Activated T-helper 1 cell treated with Interleukin-2 at 50 U/mL for 16 hours (primary cell): ENCODE data around the gene EGFR.

Experiments used
- DNase-seq: peaks from one replicate; pipeline ENCODE4 v3.0.0-alpha.2; 2020; ENCODE audit warnings: low read depth

Gene EGFR

DNA sequence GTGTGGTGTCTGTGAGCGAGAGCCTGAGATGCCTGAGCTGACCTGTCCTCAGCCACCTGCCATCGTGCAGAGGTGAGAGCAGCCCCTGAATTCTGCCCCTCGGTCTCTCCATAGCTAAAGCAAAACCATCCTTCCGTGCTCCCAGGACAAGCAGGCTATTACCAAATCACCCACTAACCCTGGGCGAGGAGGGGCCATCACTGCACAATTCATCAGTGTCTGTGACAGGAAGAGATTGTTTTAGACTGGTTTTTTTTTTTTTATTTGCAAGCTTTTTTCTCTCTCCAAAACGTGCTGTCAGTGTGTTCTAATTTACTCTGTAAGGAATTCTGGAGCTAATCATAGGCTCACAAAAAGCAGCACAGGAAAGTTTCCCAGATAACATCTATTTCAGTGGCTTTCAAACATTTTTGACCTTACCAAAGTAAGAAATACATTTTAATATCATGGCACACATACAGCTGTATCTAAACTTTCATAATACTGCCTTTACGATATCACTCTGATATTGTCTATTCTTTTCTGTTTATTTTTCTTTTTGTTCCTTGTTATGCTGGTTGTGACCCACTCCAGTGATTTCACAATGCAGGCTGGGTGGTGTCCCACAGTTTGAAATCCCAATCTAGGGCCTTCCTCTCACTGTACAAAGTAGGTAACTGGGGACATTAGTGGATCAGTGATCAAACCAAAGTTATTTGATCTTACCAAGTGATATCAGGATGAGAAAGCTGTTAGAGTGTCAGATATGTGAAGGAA lies 62.8 kb downstream of the EGFR start:
- no peak for DNase-seq

DNA sequence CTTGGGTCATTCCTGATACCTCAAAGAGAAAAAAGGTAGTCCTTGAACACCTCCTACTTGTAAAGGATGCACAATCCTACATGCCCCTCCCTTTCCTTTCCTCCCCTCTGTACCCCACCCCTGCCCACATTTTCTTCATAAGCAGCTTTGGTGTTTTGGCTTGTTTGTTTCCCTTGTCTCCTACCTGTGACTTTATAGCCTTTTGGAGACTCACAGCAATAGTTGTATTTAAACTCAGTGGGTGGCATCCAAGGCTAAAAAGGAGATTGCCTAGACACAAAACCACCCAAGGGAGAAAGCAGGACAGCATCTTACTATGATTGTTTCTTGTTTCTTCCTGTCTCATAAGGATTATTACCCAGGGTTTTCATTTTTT lies 63.4 kb downstream of the EGFR start:
- no peak for DNase-seq

DNA sequence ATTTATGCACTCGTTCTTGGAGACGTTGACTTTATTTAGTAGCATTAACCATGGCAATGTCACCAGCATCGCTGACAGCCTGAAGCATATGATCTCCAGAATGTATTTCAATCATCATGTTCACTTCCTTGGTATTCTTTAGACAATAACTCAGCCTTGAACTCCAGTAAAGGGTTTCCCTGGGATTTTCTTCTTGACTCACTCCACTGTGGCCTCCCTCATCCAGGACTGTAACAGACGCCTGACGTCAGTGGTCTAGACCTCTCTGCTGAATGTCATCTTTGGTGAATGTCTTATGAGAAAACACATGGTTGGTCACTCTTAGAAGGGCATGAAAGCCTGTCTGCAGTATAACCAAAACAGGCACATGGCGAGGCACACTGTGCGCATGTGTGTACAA lies 64.4 kb downstream of the EGFR start:
- no peak for DNase-seq

DNA sequence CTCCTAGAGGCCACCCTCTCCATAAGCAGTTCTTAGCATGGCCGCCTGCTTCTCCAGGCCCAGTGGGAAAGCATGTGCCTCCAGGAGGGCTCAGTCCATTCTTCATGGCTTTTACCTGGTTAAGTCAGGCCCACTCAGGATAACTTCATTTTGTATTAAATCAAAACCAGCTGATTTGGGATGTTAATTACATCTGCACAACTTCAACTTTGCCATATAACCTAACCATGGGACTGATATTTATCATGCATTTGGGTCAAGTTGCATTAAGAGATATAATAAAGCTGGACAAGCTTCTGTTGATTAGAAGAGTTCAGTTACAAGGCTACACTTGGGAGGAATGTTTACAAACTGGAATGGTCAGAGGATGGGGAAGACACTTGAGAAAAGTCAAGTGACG lies 65.5 kb downstream of the EGFR start:
- no peak for DNase-seq

DNA sequence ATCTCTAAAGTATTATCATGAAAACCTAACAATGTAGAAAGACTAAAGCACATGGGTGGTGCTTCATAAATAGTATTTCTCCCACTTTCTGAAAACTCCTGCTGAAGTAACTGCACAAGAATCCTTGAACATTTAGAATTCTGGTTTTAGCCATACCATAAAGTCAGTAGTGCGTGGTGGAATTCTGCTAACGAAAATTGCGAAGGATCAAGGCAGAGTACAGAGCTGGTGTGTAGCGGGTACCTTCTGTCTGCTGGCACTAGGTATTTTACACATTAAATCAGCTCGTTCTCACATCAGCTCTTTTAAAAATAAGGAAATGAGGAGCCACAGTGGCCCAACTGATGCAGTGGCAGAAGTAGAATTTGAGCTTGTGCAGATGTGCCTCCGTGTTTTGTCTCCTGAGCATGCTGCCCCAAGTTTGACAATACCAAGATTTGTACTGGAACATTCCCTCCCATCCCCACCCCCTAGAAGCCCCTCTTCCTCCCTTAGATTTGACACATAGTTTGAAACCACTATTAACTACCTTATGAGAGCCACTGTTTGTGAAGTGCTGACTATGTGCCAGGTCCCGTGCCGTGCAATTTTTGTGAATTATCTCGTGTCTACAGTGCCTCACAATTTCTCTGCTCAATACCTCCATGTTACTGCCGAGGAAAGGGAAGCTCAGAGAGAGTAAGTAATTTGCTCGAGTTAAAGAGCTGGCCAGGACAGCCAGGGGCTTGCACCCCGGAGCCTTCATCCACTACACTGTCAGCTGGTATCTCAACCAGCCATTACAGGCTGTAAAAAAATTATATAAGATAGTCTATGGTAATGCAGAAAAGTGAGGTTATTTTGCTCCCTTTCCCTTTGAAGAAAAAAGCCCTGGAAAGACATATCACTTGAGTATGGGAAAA lies 66.9 kb downstream of the EGFR start:
- no peak for DNase-seq

DNA sequence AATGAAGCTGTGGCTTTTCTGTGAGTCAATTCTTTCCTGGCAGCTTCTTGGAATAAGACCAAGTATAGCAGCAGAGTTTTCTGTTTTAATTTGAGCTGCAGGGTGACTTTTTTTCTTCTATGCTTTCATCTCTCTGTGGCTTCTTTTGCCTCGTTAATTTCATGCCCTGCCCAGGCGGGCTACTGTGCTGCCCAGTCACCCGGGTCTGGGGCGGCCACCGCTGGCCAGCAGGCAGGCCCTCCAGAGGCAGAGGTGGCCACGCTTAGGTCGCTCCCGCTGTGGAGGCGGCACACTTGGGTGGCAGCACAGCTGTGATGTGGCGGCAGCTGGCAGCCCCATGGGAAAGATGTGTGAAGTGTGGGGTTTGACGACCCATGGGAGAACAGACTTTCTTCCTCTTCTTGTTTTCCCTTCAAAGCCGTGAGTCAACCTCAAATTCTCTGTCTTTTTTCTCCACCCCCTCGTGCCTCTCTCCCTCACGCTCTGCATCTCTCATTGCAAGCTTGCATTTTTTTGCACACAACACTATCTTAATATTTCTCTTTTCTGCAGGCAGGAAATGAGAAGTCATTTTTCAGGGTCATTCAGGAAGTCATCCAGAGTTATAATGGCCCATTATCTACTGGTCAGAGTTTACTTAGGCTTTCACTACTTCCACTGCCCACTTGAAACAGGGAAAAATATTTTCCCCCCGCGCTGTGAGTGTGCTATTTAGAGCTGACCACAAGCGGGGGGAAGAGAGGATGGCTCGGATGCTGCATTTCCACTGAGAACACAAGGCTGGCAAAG lies 67.8 kb downstream of the EGFR start:
- DNase-seq = no peak

DNA sequence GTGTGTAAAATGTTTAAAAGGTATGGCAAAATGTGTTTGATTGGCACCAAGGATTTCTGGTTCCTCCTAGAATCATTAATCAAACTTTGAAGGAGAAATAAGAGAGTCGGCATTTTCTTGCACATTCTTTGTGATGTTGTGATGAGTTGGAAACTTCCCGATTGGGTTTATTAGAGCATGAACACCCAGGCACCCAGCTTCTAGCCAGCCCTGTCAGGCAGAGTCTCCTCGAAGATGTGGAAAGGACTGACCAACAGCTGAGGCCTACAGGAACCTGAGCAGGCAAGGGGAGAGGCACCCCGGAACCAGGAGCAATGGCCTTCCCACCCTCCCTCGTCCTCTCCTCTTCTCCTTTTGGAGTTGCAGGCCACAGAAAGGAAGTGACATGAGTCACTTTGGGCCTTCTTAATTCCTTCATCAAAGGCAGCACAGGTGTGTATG lies 68.7 kb downstream of the EGFR start:
- no peak for DNase-seq

DNA sequence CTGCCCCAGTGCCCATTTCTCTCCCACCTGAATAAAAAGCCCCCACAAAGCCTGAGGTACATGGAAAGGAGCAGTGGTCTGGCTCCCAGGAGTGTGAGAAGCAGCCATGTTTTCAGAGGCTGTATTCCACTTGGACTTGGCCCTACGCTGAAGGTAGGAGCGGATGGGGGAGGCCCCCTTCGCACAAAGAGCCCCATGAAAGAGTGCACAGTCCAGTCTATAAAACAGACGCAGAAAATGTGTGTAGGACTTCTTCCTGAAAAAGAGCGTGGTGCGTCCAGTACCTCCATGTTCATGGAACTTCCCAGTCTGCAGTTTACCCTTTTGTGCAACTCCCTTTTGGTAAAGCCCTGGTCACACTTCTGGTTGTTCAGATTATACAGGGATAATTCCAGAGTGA lies 69.3 kb downstream of the EGFR start:
- no peak for DNase-seq

DNA sequence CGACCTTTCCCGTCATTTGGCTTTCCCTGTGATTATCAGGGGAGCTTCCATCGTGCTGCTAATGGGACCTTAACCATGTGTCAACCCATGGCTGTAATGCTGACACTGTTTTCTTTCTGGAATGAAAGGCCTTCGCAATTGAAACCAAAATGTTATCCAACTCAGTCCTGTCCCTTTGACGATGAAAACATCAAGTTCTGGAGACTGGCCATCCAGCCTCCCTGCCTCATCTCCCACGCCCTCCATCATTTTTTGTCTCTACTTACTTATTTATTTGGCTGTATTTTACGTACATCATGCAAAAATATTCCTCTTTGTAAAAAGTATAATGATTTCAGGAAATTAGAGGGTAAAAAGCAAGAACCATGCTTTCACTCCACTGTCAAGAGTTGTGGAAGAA lies 69.8 kb downstream of the EGFR start:
- no peak for DNase-seq

DNA sequence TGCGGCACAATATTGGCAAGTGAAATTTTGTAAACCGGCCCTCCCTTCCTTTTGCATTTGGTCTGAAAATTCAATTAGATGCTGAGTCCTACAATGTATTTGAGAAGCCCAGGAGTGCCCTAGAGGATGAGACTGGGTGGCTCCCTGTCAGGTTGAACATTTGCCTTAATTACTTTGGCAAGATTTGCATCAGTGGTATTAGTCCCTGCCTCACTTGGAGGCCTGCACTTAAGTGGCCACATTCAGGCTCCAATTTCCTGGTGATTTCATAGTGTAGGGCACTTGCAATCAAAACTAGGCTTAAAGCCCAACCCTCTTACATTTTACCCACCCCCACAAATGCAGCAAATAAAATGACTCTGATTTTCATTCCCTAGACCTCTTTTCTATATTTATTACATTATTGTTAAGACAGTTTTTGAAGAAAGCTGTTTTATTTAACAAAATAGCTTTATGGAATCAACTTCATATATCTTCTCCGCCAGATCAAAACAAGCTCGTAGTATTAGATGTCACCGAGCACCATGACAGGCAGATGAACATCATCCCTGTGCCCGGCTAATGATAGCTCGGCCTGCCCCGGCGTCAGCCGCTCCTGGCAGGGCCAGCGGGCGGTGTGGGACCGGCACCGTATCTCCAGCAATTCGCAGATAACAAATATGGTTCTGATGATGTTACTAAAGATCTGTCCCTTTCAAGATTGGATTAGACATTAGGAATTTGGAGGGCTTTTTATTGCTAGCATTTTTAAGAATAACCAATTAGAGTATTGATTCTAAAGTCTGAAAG lies 73.6 kb downstream of the EGFR start:
- no peak for DNase-seq

DNA sequence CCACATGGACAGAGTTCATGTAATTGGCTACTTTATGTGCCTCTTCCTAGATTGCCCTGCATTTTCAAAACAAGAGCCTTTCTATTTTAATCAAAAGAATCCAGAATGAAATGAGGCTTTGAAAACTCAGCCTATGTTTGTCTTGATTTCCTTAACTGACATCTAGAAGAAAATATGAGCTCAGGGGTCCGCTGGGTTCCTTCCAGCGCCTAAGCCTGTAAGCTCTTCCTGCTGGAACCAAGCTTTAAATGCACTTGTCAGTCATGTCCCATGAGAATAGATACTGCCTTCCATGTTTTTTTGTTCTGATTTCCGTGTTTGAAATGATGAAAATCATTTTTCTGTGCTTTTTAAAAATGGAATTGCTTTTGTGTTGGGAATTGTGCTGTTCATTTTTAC lies 74.2 kb downstream of the EGFR start:
- DNase-seq = no peak

DNA sequence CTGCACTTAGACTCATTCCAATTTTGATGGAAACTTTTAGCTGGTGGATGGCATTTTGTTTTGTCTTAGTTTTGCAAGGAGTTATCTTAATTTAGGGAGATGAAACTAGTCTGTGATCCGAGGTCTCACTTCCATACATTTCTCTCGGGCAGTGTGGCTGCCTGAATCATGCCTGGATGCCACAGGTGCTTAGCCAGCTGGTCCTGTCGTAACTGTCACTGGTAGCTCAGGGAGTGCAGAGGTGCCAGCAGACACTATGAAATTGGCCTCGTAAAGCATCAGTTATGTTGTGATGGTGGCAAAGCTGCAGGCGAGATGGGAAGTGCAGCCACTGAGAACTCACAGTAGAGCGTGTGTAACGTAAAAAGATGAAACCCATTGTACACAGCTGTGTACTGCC lies 74.9 kb downstream of the EGFR start:
- DNase-seq = no peak

DNA sequence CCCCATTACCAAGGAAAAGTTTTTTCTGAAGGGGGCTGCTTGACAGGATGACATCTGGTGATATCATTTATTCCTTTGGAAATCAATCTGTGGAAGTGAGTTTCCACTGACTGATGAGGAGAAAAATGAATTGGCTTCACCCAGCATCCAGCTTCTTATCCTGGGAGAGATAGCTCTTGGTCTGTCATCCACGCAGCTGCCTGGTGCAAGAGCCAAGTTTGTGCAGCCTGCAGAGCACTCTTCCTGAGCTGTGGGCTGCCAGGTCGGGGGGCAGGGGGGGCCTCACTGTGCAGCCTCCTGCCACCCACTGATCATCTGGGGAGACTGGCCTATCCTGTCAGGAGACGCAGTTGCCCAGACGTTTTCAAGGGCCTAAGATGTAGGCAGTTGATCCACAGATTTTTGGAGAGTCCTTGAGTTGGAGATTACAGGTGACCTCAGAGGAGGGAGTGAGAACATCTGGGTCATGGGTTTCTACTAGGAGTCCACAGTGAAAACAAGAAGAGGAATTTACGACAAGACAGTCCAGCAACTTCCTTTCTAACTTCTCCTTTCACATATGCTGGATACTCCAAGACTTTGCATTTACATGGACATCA lies 75.4 kb downstream of the EGFR start:
- no peak for DNase-seq

DNA sequence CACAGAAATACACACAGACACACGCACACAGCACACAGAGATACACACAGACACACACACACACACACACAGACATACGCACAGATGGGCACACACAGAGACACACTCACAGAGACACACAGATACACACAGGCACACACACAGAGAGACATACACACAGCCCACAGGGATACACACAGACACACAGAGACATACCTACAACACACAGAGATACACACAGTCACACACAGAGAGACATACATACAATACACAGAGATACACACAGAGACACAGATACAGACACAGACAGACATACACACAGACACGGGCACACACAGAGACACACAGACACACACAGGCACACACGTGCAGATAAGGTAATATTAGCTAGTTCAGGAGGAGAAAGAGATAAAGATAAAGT lies 76.9 kb downstream of the EGFR start:
- DNase-seq = no peak

DNA sequence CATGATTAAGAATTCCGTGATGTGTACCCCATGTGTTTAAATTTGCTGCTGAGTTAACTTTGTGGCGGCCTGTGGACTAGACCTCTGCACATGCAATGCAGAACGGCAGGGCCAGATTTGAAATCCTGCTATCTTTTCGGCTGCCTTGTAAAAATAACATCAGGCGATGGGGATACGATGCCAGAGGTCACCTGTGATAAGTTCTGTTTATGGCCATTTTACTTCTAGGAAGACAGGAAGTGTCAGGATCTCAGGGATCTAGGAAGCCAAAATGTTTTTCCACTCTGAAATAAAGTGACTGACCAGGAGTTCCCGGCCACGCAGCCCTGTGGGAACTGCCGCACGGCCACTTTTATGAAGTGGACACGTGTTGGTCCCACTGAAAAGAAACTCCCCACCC lies 77.5 kb downstream of the EGFR start:
- DNase-seq = no peak

DNA sequence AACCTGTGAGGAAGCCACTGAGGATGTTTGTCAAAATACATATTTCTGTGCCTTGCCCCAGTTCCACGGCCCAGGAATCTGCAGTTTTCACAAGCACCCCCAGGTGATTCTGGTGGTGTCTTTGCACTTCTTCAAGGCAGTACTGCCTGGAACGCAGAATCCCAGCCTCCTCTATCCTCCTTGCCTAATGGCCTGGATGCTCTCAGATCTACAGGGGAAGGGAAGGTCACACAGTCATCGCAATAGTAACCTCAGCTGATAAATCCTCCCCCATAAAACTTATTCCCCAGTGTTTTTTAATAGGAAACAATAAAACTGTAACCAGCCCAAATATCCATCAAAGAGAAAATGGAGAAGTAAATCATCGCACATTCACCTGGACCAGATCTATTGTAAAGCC lies 78.3 kb downstream of the EGFR start:
- no peak for DNase-seq

DNA sequence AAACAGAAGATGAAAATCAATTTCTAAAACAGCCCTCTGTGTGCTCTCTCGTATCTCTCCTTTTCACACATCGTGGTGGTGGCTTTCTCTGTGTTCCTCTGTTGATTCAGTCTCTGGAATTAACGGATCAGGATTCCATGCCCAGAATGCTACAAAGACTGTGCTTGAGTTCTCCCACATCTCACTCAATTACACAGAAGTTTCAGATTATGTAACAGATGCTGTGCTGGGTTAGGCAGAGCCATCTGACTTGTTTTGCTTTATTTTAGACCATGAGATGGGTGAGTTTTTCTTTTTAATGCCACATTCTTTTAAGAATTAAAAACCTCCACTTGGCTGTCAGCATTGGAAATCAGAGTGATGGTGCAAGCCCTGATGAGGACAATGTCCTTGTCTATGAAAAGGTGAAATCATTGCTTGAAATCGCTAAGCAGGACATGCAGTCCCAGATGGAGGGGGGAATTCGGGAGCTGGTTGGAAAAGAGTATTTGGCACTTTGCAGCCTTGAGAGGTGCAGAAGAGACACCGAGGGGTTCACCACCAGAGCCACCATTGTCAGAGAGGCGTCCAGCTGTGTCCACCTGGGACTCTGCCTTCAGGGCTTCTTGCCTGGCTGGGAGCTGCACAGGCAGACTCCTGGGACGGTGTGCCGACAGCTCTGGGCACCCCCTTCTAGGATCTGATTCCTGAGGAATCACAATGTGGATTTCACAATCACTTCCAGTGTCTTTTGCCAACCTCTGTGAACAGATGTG lies 80.4 kb downstream of the EGFR start:
- no peak for DNase-seq

DNA sequence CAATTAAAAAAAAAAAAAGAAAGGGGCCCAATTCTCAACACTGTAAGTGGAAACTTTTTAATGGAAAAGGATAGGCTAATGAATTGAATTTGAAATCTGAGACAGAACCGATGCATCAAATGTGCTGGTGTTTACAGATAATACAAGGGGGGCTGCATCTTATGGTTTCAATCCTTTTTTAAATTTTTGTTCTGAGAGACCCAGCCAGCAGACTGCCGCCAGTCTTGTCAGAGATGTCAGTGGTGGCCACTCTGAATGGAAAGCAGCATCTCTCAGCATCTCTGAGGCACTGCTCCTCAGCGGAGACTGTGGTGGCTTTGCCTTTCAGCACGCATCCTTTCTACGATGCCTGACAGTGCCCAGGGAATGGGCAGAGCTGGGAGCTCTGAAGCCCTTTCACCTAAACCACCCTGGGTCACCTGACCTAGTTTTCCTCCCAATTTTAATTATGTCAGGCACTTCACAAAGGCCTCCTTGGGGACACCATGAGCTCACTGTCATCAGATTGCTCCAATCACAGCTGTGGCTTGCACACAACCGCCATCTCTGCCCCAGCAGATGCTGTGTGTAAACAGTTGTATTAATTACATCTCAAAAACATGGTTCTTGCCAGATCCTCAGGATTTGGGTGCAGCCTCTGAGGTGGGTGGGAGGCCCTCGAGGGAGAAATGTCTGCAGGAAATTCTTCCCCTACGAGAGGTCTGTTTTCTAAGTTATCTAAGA lies 81.2 kb downstream of the EGFR start:
- DNase-seq = no peak

DNA sequence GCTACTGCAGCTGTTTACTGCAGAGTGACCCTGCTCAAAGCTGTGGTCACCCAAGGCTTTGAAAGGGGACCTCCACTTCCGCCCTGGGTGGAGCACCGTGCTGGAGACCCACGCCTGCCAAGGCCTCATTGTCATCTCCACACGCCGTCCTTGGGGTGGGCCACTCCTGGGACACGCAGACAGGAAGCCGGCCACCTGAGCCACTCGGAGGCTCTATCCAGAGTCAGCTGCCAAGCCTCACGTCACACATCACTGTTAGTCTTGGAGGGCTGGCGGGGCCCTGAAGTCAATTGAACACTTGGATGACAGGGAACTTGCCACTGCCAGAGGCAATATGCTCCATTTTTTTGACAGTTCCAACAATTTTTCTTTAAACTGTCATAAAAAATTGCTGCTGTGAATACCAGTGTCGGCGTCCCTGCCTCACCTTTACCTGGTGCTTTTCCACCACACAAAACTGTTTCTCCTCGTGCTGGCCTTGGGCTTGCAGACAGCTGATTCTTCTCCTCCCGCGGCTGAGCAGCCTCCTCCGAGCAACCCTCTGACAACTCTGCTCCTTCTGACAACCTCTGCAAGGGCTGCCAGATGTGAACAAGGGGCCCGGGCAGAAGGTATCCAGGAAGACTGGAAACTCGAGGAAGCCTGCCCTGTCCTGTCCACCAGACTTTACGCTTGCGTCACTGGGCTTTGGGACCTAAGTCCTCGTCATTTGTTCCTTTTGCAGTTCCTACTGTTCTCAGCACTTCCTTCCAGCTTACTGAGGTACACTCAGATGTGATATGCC lies 81.9 kb downstream of the EGFR start:
- no peak for DNase-seq
